NOMO-1 treated with dmso at 0.1 percent for 144 hours (cell line): ENCODE results near the gene EFHC1.

ENCODE experiments used
- DNase-seq: peaks from one replicate; lab custom pipeline; 2025; ENCODE audit not compliant: unreplicated experiment; lab: John Stamatoyannopoulos, UW

EFHC1 gene

GRCh38 chr6:52537001-52537753 is 117.0 kb downstream of the EFHC1 start:
- no peak for DNase-seq

- no peak for DNase-seq
These were observed 118.2 kb downstream of the EFHC1 start for GRCh38 chr6:52538252-52538900.

- no peak for DNase-seq
These were observed 118.8 kb downstream of the EFHC1 start for GRCh38 chr6:52538901-52539354.

DNA sequence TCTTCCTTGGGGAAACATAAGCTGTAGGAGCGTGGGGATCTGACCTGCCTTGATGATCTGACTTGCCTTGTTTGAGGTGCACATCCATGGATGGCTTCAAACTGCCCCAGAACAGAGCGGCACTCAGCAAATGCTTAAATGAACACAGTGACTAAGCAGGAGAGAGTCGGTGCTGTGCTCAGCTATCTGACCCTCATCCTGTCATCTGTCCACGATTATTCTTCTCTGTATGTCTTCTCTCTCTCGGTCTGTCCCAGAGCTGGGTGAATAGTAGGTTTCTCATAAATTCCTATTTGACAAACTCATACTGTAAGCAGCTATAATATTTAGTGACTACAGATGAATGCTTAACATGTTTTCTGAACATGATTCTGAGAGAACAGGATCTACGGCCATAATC is 119.5 kb downstream of the EFHC1 start:
- DNase-seq = no peak

DNA sequence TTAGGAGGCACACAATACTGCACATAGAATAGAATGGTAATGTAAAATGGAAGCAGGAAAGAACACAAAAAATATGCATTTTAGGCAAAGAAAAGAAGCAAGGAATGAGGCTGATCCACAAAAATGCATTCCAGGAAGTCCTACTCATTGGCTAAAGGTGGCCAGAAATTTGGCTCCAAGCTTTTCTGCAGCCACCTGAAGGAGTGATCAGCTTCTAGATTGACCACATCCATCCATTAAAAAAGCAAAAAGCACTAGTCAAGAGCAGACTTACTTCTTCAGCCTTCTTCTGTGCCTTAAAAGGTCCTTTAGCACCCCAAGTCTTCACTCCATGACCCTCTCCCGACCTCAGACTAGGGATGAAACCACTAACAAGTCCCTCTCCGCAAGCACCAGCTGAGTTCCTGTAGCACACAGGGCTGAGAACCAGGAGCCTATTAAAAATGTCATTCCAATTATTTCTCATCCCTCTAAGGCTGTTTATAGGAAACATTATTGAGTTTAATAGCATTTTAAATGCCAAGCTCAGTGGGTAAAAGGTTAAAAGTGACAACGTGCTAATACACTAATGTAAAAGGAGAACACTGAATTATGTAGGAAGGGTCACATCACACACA is 120.3 kb downstream of the EFHC1 start:
- no peak for DNase-seq

DNA sequence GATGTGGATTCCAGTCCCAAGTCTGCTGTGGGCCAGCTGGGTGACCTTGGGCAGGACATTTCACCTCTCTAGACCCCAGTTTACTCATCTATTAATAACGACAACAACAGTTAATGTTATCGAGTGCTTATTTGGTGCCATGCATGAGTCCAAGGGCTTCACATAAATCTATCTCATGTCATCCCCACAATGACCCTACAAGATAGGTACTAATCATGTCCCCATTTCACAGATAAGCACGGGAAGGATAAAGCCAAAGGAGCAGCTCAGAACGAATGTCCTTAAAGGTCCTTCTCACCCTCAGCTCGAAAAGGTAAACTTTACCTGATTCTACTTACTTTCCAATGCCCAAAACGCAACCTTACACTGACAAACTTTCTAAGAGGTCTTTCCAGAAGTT is 121.0 kb downstream of the EFHC1 start:
- DNase-seq = no peak

DNA sequence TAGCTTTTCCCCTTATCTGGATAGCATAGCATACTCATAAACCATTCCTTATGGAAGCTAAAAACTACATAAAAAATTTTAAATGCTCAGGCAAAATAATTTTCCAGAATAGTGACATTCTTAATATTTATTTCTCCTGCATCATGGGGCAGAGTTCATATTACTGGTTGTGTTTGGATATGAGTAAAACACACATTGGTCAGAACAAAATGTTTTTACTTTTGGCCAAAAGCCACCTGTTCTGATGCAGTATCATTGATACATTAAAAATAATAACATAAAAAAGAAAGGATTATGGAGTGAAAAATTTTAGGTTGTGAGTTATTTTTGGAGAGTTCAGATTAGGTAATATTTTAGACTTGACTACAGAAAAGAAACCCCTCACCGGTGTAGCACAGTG is 123.1 kb downstream of the EFHC1 start:
- no peak for DNase-seq

DNA sequence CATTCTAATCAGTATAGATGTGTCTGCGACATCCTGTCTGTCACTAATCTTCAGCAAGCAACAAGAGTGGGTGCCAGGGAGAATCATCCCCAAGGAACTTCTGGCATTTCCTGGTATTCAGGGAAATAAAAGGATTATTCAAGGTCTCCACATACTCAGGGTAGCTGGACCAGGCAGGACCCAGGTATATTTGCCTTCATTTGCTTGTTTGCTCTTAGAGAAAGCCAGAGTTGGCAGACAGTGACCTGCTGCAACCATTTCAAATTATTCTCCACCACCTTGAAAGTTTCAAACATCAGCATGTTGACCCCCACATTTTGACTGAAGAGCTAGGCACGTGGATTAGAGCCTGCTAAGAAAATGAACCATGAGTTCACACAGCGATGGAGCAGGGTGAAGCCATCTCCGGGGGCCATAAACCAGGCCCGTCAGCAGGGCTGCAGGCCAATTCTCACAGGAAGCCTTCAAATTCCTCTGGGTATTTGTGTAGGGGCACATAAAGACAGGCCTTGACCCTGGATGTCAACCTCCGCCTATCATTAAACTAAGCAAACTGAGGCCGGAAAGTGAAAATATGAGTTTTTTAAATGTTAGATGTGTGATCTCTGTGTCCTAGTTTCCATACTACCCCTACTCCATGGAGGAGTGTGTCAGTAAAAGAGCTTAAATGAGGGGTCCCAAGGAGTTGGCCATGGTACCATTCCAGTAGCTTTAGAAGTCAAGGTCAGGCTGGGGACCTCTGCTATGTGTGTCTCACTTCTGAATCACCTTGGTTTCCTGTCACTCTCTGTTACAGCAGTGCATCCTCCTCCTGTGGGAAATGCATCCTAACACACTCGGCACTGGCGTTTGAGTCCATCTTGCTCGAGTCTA is 123.8 kb downstream of the EFHC1 start:
- no peak for DNase-seq

- no peak for DNase-seq
These were observed 124.7 kb downstream of the EFHC1 start for GRCh38 chr6:52544602-52545405.

GRCh38 chr6:52545406-52546119 is 125.4 kb downstream of the EFHC1 start:
- no peak for DNase-seq

- no peak for DNase-seq
These were observed 126.0 kb downstream of the EFHC1 start for GRCh38 chr6:52546192-52546591.

DNA sequence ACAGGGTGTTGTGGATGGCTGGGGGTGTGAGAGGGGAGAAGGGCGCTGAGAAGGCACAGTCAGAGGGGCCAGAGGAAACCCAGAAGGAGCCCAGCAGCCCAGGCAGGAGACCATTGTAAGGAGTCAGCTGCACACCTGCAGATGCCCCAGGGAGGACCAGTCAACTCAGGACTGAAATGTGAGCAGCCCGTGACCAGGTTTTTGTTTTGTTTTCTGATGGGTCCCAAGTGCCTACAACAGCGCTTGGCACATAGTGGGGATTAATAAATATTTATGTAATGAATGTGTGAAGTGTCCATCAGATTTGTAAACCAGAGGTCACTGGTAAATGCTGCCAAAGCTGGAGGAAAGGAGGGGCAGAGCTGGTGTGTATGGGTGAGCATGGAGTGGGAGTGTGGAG is 126.5 kb downstream of the EFHC1 start:
- no peak for DNase-seq

DNA sequence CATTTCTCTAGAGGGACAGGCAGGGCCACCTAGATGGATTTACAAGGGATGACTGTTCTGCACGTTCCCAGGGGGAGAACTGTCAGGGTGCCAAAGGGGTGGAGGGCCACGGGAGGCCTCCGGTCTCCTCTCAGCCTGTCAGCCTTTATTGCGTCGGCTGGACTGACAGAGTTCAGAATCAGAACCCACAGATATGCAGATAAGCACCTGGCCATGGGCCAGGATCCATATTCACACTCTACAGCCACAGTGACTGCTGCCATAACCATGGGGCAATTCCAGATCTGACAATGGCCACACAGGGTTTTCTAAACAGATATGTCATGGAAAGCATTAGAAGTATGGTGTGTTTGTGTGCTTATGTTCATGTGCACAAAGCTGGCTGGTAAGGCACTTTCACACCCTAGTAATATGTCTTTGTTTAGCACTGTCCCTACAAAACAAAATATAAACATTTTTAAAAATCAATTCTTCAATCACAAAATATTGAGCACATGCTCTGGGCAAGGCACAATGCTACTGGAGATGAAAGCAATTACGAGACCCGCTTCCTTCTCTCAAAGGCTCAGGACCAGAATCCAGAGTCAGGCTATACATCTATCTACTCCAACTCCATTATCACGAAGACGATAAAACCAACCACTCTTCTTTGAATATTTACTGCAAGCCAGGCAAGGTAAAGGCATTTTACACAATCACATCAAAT is 127.7 kb downstream of the EFHC1 start:
- no peak for DNase-seq

GRCh38 chr6:52548353-52548713 is 128.2 kb downstream of the EFHC1 start:
- DNase-seq = no peak

DNA sequence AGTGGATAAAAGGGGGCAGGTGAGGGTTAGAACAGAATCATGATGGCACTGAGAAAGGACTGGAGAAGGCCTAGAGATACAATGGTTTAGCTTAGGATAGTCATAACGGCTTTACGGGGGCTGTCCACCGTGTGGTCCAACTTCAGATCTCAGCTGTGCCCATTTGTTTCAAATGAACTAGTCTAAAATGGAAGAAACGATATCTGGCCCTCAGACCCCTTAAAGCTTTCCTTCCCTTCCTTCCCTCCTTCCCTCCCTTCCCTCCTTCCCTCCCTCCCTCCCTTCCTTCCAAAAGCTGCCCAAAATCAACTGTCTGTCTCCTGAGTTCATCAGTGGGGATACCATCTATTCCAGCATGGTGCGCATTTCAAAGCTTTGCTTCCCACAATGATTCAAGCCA is 128.9 kb downstream of the EFHC1 start:
- DNase-seq = no peak

DNA sequence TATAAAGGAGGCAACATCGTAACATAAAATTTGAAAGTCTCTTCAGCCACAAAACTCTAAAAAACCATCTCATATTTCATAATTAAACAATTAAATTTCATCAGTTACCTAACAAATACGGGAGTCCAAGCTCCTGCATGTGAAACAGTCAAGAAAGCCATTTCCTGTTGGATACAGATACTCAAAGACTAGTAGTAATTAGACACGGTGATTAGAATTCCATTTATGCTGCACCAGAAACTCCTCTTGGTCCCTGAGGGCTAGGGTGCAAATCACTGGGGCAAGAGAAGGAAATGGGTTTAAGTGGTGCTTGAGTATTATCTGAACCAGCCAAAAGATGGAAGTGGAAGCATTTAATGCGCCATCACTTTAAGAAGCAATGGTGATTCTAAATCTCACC is 129.3 kb downstream of the EFHC1 start:
- DNase-seq = no peak

GRCh38 chr6:52550014-52550575 is 130.0 kb downstream of the EFHC1 start:
- no peak for DNase-seq

DNA sequence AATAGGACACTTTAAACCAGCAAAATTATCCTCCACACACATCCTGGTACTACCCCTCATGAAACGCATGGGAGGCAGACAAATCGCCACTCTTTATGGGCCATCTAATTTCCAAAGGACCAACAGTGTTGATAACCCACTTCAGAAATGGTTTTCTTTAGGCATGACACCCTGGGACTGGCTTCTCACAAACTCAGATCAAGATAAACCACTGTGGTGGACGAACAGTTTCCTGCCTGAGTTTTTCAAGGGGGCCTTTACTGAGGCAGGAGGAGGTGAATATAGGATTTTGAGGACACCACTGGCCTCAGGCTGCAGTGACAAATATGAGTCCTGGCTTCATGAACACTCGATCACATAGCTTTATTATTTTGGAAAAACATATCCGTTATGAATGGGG is 130.7 kb downstream of the EFHC1 start:
- no peak for DNase-seq
